Head of caudate nucleus (tissue), 42 donors: ENCODE data around the gene SLC35F5.
"Not testable (repeated sequence)": the region's sequence is repeated elsewhere in the genome, so short reads cannot be mapped to it uniquely, and the experiment has no call there.

Experiments used
- DNase-seq, 42 donors: peaks; one replicate each; pipeline versions ENCODE4 v3.0.0 to v3.0.0-alpha.2; 2020 to 2021; ENCODE audit warnings: mixed read lengths in 7 of 42
- intact Hi-C: fragments of 100-400 bp; cut with DNase I; formaldehyde crosslinking; loops from one replicate; pipeline ENCODE4 v1.15.0; 2022

Gene SLC35F5

GRCh38 chr2:113664761-113665533, 91.5 kb downstream of the SLC35F5 start:
- DNase-seq, intact Hi-C loops: not testable (repeated sequence)

DNA sequence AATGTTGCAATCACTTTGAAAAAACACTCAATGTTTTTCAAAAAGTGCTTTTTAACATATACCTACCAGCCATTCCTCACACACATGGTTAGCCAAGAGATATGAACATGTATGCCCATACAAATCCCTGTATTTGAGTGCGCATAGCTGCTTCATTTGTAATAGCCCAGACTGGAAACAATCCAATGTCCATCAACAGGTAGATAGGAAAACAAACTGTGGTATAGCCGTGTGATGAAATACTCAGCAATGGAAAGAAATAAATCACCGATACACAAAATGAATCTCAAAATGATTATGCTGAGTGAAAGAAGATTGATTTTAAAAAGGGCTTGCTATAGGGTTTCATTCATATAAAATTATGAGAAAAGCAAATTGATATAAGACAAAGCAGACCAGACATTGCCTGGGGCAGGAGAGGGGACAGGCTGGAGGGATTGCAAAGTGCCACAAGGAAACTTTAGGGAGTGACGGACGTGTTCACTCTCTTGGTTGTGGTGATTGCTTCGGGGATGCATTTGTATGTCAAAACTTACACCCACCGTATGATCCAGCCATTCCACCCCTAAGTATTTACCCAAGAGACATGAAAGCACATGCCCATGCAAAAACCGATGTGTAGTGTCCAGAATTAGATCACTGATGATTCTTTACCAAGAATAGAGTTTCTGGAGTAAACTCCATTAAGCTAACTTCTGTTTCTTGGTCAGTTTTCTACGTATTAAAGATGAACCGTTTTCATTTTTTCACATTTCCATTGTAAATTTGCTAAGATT, 93.0 kb downstream of the SLC35F5 start:
- DNase-seq, intact Hi-C loops: not testable (repeated sequence)
